ENCODE measurements around the gene RMI1. TPM values are rescaled to one million over a fixed set of nuclear protein-coding genes. Genes with fewer than 3 reads are reported as not detected.

RMI1 gene
- total RNA-seq, 4 donors from 2014 or later, result 2.8 to 3.9 (median 3.6) TPM

DNA sequence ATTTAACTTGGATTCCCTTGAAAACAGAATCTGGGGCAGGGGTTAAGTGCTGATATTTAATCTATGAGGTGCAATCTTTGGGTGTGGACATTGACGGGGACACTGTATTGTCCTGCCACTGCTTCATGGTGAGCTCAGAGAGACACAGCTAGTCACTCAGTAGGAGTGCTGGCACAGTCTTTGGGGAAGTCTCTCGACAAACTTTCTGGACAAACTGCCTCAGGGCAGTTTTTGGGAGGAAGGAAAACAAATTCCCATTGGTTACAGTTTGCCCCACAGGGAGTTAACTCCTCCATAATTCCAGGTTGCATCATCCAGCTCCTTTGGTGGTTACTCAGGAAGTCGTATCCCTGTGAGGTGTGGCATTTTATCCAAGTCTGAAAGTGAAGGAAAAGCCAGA, 18.4 kb upstream of the RMI1 start:
- no peak for ATAC-seq
- Histone ChIP-seq H3K27ac (no peak overlapping the region), H3K36me3 (peaks cover 0 to 12% of the 10 kb centered on the region in 2 donors), H3K27me3 (no peaks in the 10 kb centered on the region), H3K9me3 (no peaks in the 10 kb centered on the region), H3K4me1 (peaks cover 2 to 4% of the 10 kb centered on the region in 2 donors), H3K4me3 (no peak overlapping the region)
- intact Hi-C loops (cut with DNase I; ENCODE audit: low total_unique reads), result no loop called here
- in situ Hi-C loops (cut with MboI; ENCODE audit: low sequenced_read_pairs in 4 of 4), result no loop called here
- TF ChIP-seq POLR2A (IDR thresholded peaks at IDR 0.05), result no peak
- TF ChIP-seq, protein P1, sequence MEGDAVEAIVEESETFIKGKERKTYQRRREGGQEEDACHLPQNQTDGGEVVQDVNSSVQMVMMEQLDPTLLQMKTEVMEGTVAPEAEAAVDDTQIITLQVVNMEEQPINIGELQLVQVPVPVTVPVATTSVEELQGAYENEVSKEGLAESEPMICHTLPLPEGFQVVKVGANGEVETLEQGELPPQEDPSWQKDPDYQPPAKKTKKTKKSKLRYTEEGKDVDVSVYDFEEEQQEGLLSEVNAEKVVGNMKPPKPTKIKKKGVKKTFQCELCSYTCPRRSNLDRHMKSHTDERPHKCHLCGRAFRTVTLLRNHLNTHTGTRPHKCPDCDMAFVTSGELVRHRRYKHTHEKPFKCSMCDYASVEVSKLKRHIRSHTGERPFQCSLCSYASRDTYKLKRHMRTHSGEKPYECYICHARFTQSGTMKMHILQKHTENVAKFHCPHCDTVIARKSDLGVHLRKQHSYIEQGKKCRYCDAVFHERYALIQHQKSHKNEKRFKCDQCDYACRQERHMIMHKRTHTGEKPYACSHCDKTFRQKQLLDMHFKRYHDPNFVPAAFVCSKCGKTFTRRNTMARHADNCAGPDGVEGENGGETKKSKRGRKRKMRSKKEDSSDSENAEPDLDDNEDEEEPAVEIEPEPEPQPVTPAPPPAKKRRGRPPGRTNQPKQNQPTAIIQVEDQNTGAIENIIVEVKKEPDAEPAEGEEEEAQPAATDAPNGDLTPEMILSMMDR (IDR thresholded peaks at IDR 0.05 in 4 of 5, conservative IDR thresholded peaks at IDR 0.05 in 1 of 5), result no peak
- no peak for DNase-seq

DNA sequence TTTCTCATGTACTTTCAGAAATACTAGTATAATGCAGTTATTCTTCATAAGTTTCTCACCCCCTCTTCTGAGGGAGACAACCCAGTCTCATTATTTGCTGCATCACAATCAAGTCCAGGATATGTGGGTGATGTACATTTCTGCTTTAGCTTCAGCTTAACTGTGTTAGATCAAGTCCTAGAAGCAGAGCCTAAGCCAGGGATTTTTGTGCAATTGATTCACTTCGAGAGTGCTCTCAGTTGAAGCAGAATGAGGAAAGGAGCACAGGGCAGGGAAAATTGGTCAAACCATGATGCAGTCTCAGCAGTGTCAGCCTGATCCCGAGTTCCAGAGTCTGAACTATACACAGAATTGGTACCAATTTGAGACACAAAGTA, 15.6 kb upstream of the RMI1 start:
- in situ Hi-C loops (cut with MboI; ENCODE audit: low sequenced_read_pairs in 4 of 4), result no loop called here
- peaks cover 0 to 39% of the 10 kb centered on the region in 2 donors for H3K36me3 ChIP-seq
- intact Hi-C loops (cut with DNase I; ENCODE audit: low total_unique reads), result no loop called here
- ATAC-seq (no peak), DNase-seq (no peak)
- H3K27me3 ChIP-seq, result no peaks in the 10 kb centered on the region
- no peak overlapping the region for H3K4me3 ChIP-seq
- H3K27ac ChIP-seq, result peak overlapping the region in 1 of 4 donors; percentile 5
- peaks cover 0 to 4% of the 10 kb centered on the region in 2 donors for H3K4me1 ChIP-seq
- no peaks in the 10 kb centered on the region for H3K9me3 ChIP-seq
- no peak for TF ChIP-seq POLR2A (IDR thresholded peaks at IDR 0.05)
- TF ChIP-seq, protein P1 (IDR thresholded peaks at IDR 0.05 in 4 of 5, conservative IDR thresholded peaks at IDR 0.05 in 1 of 5), result no peak

DNA sequence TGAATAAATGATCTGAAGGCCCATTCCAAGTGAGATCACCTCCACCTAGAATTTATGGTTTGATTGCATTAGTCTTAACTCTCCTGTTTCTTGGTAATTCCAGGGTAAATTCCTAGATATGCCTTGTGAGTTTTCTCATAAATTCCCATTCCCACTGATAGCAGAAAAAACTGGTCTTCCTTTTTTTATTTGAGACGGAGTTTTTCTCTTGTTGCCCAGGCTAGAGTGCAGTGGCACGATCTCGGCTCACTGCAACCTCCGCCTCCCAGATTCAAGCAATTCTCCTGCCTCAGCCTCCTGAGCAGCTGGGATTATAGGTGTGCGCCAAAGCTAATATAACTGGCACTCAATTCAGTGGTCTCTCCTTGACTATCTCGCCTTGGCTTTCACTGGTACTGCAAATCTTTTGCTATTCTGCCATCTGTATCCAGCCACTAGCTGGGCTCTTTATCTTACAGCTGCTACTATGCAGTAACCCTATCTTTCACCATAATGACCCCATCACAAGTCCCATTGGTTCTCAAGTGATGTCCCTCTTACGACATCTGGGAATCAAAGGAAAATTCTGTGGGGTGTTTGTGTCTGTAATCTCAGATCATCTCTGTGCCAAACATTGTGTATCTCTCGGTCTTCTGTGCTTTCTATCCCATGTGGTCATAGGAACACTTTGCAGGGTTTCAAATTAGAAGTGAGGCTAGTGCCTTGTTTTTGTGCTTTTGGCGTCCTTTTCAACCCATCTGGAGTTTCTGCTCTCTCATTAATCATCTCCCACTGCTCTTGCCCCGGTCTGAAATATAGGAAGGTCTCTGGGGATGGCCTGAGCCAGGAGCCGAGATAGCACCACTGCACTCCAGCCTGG, 15.0 kb upstream of the RMI1 start:
- Histone ChIP-seq H3K27me3 (no peaks in the 10 kb centered on the region), H3K4me1 (peaks cover 0 to 4% of the 10 kb centered on the region in 2 donors), H3K9me3 (no peaks in the 10 kb centered on the region), H3K4me3 (no peak overlapping the region), H3K36me3 (peaks cover 0 to 45% of the 10 kb centered on the region in 2 donors), H3K27ac (peak overlapping the region in 2 of 4 donors; percentile 5 to 12)
- no peak for DNase-seq
- in situ Hi-C loops (cut with MboI; ENCODE audit: low sequenced_read_pairs in 4 of 4), result no loop called here
- intact Hi-C loops (cut with DNase I; ENCODE audit: low total_unique reads), result no loop called here
- TF ChIP-seq POLR2A (IDR thresholded peaks at IDR 0.05), result no peak
- TF ChIP-seq, protein P1 (IDR thresholded peaks at IDR 0.05 in 4 of 5, conservative IDR thresholded peaks at IDR 0.05 in 1 of 5), result no peak
- peak; percentile 20 to 42 for ATAC-seq

DNA sequence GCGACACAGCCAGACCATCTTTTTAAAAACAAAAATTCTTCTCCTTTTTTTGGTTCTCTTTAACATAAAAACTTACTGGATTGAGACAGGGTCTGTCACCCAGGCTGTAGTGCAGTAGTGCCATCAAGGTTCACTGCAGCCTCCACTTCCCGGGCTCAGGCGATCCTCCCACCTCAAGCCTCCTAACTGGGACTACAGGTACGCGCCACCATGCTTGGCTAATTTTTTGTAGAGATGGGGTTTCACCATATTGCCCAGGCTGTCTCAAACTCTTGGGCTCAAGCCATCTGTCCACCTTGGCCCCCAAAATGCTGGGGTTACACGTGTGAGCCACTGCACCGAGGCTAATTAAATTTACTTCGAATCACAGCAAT, 14.4 kb upstream of the RMI1 start:
- in situ Hi-C loops (cut with MboI; ENCODE audit: low sequenced_read_pairs in 4 of 4) (no loop called here), intact Hi-C loops (cut with DNase I; ENCODE audit: low total_unique reads) (no loop called here)
- no peak overlapping the region for H3K4me3 ChIP-seq
- ATAC-seq (no peak), DNase-seq (no peak)
- H3K27ac ChIP-seq, result no peak overlapping the region
- TF ChIP-seq, protein P1 (IDR thresholded peaks at IDR 0.05 in 4 of 5, conservative IDR thresholded peaks at IDR 0.05 in 1 of 5), result no peak
- no peak for TF ChIP-seq POLR2A (IDR thresholded peaks at IDR 0.05)
- H3K36me3 ChIP-seq, result peaks cover 0 to 51% of the 10 kb centered on the region in 2 donors
- peaks cover 0 to 4% of the 10 kb centered on the region in 2 donors for H3K4me1 ChIP-seq
- no peaks in the 10 kb centered on the region for H3K9me3 ChIP-seq
- H3K27me3 ChIP-seq, result no peaks in the 10 kb centered on the region

Data from gastrocnemius medialis (tissue), 4 donors.